ENCODE measurements around the gene LMBRD1.
"Not testable (repeated sequence)": the region's sequence is repeated elsewhere in the genome, so short reads cannot be mapped to it uniquely, and the experiment has no call there.

Gene LMBRD1

DNA sequence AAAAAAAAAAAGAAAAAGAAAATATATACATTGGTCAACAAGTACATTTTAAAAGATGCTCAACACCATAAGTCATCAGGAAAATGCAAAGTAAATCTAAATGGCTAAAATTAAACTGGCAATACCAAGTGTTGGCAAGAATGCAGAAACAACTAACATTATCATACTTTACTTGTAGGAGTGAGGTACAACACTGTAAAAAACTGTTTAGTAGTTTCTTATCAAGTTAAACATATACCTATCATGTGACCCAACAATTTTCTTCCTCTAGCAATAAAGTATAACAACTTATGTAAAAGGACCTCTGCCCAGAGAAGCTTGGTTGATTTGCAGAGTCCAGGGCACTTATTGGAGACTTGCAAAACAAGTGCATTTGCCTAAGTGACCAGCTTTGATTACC is 40.4 kb downstream of the LMBRD1 start:
- DNase-seq (ENCODE audit: low read depth in 4 of 4, low spot score in 1 of 4): no peak

- DNase-seq (ENCODE audit: low read depth in 4 of 4, low spot score in 1 of 4): no peak
Measured at GRCh38 chr6:69735027-69735426, 61.8 kb downstream of the LMBRD1 start.

- no peak for DNase-seq (ENCODE audit: low read depth in 4 of 4, low spot score in 1 of 4)
Measured at GRCh38 chr6:69732640-69733039, 64.2 kb downstream of the LMBRD1 start.

DNA sequence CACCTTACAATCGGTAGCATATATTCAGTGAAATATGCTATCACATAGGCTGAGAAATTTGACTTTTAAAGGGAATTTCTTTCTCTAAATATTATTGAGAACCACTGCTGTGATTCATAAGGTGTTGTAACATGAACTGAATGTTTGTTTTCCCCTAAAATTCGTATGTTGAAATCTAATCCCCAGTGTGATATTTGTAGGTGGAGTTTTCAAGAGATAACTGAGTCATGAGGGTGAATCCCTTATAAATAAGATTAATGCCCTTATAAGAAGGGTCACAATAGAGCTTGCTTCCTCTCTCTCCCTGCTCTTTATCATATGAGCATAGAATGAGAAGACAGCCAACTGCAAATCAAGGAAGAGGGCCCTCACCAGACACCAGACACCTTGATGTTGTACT is 64.8 kb downstream of the LMBRD1 start:
- no peak for DNase-seq (ENCODE audit: low read depth in 4 of 4, low spot score in 1 of 4)

GRCh38 chr6:69729870-69730449 is 66.8 kb downstream of the LMBRD1 start:
- no peak for DNase-seq (ENCODE audit: low read depth in 4 of 4, low spot score in 1 of 4)

DNA sequence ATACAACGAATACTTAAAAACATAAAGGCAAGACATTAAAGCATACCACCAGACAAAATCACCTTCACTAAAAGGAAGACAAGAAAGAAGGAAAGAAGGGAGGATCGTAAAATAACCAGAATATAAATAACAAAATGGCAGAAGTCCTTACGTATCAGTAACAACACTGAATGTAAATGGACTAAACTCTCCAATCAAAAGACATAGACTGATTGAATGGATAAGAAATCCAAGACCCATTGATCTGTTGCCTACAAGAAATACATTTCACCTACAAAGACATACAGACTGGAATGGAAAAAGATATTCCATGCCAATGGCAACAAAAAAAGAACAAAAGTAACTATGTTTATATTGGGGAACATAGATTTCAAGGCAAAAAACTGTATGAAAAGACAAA is 74.1 kb downstream of the LMBRD1 start:
- no peak for DNase-seq (ENCODE audit: low read depth in 4 of 4, low spot score in 1 of 4)

GRCh38 chr6:69719602-69720193 is 77.1 kb downstream of the LMBRD1 start:
- no peak for DNase-seq (ENCODE audit: low read depth in 4 of 4, low spot score in 1 of 4)

DNA sequence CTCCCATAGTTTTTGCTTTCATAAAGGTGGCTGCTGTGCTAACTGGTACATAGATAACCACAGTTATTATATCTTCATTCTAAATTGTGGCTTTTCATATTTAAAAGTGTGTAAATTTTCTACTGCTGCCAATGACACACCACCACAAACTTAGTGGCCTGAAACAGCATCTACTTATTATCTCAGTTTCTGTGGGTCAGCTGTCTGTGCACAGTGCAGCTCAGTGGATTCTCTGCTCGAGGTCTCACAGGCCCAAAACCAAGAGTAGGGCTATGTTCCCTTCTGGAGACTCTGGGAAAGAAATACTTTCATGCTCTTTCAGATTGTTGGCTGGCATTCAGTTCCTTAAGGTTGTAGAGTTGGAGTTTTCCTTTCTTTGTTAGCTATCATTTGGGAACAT is 90.1 kb downstream of the LMBRD1 start:
- DNase-seq (ENCODE audit: low read depth in 4 of 4, low spot score in 1 of 4): no peak

- DNase-seq (ENCODE audit: low read depth in 4 of 4, low spot score in 1 of 4): no peak
Measured at GRCh38 chr6:69705954-69706353, 90.9 kb downstream of the LMBRD1 start.

DNA sequence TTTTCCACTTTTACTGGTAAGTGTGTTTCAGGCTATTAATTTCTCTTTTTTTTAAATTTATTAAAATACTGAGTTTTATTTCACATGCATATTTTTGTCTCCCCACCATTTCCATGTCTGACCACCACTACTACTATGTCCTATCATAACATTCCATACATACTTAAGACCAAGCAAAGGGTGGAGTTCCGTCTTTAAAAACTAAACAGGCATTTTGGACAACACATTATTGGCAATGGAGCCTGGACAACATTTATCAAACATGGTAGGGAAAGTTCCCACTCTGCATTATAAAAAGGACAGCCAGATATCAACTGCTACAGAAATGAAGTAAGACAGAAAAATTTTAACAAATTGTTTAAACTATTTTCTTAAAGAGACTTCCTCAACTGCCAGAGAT is 91.9 kb downstream of the LMBRD1 start:
- DNase-seq (ENCODE audit: low read depth in 4 of 4, low spot score in 1 of 4): no peak

DNA sequence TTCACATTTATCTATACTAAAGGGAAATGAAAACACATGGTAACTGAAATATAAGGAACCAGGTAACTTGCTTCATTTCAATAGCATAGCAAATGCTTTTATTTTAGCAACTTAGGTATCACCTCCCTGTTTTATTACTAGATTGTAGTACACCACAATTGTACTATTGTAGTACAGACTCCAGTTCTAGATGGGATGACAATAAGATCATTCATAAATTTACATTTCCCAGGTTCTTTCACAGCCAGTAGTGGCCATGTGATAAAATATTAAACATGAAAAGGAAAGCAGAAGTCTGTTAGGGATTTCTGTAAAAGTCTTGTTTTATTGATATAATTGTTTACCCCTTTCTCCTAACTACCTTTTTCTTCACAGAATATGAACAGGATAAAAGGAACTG is 97.2 kb downstream of the LMBRD1 start:
- DNase-seq (ENCODE audit: low read depth in 4 of 4, low spot score in 1 of 4): no peak

- no peak for DNase-seq (ENCODE audit: low read depth in 4 of 4, low spot score in 1 of 4)
Measured at GRCh38 chr6:69696273-69696672, 100.5 kb downstream of the LMBRD1 start.

DNA sequence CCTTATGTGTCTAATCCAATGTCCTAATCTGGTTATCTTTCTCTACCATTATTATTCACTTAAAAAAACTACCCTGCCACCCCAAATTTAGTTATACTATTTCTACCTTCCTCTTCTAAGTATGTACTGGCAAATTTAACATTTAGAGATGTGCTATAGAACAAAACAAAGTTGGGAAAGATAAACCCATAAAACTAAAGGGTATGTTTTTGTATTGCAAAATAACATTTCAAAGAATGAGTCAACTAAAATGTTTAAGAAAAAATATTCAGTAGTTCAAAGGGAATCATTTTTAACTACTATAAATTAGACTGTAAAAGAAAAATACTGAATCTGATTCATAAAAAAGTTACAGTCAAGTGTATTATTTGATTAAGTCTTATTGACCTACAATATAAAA is 103.0 kb downstream of the LMBRD1 start:
- no peak for DNase-seq (ENCODE audit: low read depth in 4 of 4, low spot score in 1 of 4)

DNA sequence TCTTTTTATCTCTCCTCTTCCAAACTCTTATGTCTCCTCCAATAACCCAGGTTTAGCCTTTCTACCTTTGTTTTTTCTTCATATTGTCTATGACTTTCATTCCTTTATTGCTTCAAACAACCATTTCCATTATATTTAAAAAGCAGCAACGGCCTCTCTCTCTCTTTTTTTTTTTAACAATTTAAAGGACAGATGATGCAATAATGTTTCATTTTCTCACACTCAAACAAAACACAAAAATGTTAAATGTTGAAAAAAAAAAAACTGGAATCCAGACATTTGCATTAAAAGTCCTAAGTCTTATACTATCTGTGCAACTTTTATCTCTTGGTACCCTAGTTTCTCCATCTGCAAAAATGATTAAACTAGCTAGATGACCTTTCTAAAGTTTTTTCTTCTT is 105.8 kb downstream of the LMBRD1 start:
- DNase-seq (ENCODE audit: low read depth in 4 of 4, low spot score in 1 of 4): no peak

- no peak for DNase-seq (ENCODE audit: low read depth in 4 of 4, low spot score in 1 of 4)
Measured at GRCh38 chr6:69680302-69680701, 116.5 kb downstream of the LMBRD1 start.

DNA sequence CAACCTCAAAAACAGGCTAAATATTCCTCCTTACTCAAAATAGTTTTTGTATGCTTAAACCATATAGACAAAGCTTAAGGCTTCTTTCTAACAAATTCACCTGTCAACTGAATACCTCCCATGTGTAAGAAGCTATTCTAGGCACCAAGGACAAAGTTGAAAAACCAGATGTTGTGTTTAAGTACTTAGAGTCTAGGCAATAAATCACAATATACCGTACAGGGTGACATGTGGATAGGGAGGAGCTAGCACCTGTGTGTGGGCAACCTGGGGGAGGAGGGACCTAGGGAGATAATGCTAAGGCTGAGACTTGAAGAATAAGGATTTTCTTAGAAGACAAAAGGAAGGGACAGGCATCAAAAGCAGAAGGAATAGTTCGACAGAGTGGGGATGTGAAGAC is 123.5 kb downstream of the LMBRD1 start:
- DNase-seq (ENCODE audit: low read depth in 4 of 4, low spot score in 1 of 4): no peak

GRCh38 chr6:69668916-69669315 is 127.9 kb downstream of the LMBRD1 start:
- no peak for DNase-seq (ENCODE audit: low read depth in 4 of 4, low spot score in 1 of 4)

GRCh38 chr6:69666779-69667178 is 130.0 kb downstream of the LMBRD1 start:
- DNase-seq (ENCODE audit: low read depth in 4 of 4, low spot score in 1 of 4): not testable (repeated sequence)

DNA sequence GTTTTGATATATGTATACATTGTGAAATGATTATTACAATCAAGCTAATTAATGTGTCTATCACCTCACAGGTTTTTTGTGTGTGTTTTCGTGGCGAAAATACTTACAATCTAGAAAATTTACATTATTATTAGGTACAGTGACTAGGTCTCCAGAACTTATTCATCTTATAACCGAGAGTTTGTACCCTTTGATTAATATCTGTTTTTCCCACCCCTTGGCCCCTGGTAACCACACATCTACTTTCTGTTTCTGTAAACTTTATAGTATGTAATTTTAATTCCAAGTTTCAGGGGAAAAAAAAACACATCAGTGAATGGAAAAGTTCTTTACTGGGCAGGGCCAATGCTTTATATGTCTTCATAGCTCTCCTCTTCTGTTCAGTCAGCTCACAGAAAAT is 131.4 kb downstream of the LMBRD1 start:
- DNase-seq (ENCODE audit: low read depth in 4 of 4, low spot score in 1 of 4): no peak

- no peak for DNase-seq (ENCODE audit: low read depth in 4 of 4, low spot score in 1 of 4)
Measured at GRCh38 chr6:69664551-69664950, 132.3 kb downstream of the LMBRD1 start.

DNA sequence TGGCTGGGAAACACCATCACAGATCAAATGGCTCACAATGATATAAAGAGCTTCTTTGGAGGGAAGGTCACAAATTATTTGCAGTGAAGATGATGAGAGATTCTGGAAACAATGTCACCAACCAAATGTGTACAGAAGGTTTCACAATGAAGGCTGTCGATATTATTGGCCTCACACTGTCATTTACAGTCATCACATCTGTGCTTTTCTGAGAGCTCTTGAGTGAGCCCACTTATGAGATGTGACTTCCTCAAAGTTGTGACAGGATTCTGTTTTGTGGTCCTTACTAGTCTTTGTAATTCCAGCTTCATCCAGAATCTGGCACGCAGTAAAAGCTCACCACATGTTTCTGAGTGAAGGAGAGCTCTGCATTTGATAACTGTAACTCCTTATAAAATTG is 133.6 kb downstream of the LMBRD1 start:
- no peak for DNase-seq (ENCODE audit: low read depth in 4 of 4, low spot score in 1 of 4)

DNA sequence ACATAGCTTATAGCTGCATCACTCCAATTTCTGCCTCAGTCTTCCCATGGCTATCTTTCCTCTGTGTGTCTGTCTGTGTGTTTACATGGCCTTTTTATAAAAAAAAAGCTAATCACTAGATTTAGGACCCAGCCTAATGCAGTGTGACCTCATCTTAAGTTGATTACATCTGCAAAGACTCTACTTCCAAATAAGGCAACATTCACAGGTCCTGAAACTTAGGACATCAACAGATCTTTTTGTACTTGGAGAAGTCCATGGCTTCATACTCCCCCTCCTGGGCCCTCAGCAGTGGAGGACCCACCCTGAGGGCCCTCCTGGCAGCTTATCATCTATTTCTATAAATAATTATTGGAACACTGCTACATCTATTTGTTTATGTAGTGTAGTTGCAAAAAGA is 146.1 kb downstream of the LMBRD1 start:
- DNase-seq (ENCODE audit: low read depth in 4 of 4, low spot score in 1 of 4): no peak

DNA sequence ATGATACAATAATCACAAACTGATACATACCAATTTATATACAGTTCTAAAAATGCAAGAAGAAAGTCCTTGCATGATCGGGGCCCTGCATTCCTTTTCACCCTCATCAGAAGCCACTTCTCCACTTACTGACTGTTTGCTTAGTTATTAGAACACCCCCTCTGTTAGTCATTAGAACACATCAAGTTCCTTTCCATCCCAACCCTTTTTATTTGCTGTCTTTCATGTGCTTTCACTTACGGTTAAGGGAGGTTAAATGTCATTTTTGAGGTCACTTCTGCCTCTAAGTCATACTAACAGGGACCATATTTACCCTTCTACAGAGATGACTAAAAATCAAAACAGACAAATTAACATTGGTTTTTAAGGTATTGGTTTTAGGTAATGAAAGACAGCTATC is 149.1 kb downstream of the LMBRD1 start:
- no peak for DNase-seq (ENCODE audit: low read depth in 4 of 4, low spot score in 1 of 4)

Data from stimulated activated CD4-positive, alpha-beta T cell treated with anti-CD3 and anti-CD28 coated beads, Interleukin-1b, Interleukin-23, amount 100 ng/mL, for 24 hours (primary cell).